ENCODE results near the gene SOX11. TPM values are rescaled to one million over a fixed set of nuclear protein-coding genes. Genes with fewer than 3 reads are reported as not detected.

The SOX11 gene
- polyA plus RNA-seq, 1 donor, result 39.0 TPM

DNA sequence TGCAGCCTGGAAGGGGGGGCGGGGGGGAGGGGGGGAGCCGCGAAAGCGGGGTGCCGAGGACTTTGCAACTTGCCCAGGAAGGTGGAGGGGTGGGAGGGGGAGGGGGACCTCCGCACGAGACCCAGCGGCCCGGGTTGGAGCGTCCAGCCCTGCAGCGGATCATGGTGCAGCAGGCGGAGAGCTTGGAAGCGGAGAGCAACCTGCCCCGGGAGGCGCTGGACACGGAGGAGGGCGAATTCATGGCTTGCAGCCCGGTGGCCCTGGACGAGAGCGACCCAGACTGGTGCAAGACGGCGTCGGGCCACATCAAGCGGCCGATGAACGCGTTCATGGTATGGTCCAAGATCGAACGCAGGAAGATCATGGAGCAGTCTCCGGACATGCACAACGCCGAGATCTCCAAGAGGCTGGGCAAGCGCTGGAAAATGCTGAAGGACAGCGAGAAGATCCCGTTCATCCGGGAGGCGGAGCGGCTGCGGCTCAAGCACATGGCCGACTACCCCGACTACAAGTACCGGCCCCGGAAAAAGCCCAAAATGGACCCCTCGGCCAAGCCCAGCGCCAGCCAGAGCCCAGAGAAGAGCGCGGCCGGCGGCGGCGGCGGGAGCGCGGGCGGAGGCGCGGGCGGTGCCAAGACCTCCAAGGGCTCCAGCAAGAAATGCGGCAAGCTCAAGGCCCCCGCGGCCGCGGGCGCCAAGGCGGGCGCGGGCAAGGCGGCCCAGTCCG, 540 bp downstream of the SOX11 start:
- peak; percentile 64 for DNase-seq

DNA sequence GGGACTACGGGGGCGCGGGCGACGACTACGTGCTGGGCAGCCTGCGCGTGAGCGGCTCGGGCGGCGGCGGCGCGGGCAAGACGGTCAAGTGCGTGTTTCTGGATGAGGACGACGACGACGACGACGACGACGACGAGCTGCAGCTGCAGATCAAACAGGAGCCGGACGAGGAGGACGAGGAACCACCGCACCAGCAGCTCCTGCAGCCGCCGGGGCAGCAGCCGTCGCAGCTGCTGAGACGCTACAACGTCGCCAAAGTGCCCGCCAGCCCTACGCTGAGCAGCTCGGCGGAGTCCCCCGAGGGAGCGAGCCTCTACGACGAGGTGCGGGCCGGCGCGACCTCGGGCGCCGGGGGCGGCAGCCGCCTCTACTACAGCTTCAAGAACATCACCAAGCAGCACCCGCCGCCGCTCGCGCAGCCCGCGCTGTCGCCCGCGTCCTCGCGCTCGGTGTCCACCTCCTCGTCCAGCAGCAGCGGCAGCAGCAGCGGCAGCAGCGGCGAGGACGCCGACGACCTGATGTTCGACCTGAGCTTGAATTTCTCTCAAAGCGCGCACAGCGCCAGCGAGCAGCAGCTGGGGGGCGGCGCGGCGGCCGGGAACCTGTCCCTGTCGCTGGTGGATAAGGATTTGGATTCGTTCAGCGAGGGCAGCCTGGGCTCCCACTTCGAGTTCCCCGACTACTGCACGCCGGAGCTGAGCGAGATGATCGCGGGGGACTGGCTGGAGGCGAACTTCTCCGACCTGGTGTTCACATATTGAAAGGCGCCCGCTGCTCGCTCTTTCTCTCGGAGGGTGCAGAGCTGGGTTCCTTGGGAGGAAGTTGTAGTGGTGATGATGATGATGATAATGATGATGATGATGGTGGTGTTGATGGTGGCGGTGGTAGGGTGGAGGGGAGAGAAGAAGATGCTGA, 1.4 kb downstream of the SOX11 start:
- DNase-seq, result peak; percentile 59

DNA sequence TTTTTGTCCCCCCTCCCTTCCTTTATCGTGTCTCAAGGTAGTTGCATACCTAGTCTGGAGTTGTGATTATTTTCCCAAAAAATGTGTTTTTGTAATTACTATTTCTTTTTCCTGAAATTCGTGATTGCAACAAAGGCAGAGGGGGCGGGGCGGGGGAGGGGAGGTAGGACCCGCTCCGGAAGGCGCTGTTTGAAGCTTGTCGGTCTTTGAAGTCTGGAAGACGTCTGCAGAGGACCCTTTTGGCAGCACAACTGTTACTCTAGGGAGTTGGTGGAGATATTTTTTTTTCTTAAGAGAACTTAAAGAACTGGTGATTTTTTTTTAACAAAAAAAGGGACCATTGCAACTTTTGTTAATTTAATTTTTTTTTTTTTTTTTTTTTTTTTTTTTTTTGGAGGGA, 2.1 kb downstream of the SOX11 start:
- DNase-seq, result peak; percentile 35

DNA sequence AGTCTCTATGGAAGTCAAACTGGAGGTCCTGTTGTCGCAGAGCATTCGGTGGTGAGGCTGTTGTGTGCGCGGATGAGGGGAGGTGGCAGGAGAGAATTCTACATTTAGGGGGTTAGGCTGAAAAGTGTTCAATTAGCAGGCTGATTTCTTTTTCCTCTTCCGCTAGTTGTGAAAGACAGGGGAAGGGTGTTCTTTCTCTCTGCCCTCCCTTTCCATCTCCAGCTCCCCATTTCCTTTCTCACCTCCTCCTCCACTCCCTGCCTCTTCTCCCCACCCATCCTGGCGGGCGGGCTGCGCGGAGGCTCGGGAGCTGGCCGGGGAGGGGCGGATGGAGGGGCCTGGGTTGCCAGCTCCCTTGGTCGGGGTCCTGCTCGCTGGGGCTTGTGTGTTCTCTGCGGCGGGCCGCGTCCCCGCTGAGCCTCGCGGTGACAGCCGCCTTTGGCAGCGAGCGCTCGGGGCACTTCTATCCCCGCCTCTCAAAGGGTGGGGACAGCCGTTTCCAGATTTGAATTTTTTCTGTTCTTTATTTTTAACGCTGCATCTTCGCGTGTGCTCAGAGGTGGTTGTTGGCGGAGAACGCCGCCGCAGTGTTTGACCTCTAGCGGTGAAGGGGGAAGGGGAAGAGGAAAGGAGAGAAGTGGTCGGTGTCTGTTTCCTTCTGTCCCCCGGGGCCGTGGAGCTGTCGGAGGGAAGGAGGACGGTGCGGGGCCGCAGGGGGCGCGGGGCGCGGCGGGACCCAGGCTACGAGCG, 3.6 kb downstream of the SOX11 start:
- peak; percentile 52 for DNase-seq

DNA sequence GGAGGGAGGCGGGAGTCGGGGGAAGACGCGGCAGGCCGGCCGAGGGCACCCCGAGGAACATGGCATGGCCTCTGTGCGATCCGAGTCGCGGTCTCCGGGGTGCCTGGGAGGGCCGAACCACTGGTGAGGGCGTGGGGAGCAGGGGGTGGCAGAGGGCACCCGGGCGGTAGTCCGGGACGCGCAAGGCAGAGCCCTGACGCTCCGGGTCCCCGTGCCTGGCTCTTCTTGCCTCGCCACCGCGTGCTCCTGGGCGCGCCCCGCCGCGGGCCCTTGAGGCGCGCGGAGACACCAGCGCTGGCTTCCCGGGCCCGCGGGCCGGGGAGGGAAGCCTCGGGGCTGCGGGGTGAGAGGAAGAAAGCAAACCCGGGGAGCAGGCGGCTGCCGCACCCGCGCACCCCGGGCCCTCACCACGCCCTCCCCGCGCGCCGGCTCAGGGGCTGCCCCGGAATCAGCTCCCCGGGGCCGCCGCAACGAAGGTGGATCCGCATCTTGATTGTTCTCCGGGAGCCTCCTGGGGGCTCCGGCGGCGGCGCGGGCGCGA, 4.3 kb downstream of the SOX11 start:
- DNase-seq, result peak; percentile 52

DNA sequence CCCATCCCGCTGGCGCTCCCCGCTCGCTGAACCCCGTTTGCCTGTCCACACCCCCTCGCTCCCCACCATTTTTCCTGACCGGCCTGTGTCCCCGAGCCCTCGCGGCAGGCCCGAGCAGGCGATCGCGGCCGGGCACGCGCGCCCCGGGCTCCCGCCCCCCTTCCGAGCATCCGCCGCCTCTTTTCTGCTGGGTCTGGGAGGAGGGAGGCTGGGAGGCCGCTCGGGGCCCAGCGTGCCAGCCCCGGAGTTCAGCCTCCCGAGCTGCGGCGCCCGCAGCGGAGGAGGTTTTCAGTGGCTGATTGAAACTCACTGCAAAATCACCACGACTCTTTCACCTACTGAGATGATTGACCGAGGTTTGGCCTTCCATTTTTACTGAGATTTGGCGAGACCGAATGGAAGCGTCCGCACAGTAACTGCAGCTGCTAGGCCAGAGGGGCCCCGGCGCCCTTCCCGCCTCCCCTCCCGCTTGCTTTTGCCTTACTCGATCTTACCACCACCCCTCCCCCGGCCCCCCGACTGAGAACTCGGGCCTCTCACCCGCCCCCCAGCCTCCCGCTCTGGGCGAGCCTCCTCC, 4.8 kb downstream of the SOX11 start:
- peak; percentile 81 for DNase-seq

DNA sequence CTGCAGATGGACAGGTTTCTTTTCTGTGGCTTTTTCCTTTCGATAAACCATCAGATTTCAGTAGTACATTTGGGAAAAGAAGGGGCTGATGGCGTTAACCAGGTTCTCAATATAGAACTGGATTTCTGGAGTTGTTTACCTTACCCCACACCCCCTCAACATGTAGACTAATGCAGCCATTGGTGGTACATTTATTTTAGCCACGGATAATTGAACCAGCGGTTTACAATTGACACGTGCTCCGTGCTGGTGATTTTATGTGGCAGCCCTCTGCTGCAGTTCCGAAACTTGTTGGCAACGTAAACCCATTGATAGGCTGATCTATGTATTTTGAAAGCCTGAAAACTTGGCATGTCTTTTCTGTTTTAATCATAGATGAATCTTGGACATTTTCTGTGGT, 5.4 kb downstream of the SOX11 start:
- peak; percentile 8 for DNase-seq

DNA sequence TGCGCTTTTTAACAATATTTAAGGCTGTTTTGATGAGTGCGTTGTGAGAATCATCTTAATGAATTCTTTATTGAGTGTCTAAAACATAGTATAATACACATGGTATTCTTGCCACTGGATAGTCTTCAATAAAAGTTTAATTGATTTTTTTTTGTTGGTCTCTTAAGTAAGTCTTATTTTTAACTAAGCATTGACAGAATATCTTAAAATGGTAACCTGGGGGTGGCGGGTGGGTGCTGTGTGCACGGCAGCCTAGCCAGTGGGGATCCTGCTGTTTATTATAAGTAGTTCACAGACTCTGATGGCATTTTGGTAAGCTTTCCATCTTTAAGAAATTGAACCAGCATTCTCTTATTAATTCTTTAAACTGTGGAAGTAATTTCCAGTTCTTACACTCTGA, 6.0 kb downstream of the SOX11 start:
- no peak for DNase-seq

DNA sequence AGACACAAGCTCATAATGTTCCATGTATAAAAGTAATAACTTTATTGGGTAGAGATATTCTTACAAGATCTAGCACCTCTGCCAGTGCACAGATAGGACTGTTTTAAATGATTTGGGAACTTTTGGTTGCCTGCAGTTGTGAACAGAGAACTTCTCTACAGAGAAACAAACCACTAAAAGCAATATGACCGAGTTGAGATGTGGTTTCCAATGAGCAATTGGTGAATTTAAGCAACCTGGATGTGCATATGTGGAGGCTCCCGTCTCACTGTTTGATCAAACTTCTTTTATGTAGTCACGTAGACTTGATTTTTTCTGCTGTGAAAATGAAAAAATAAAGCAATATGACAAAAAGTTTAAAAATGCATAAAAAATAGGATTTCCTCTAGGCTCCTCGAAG, 7.8 kb downstream of the SOX11 start:
- DNase-seq, result no peak

DNA sequence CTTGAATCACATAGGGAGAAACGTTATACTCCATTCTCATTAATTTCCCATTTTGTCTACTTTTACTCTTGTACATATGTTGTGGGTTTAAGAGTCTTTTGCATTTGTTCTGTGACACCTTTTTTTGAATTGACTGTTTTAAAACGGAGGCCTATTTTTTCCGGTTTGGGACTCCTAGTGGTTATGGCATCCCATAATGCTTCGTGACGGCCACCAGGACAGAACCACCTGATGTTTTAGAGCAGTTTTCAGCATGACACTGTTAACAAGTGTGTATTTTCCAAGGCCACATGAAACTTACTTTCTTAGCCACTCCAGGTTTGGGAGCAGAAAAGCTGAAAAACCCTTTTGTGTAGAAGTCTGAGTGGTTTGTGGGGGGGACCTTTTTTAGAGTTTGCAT, 8.4 kb downstream of the SOX11 start:
- no peak for DNase-seq

DNA sequence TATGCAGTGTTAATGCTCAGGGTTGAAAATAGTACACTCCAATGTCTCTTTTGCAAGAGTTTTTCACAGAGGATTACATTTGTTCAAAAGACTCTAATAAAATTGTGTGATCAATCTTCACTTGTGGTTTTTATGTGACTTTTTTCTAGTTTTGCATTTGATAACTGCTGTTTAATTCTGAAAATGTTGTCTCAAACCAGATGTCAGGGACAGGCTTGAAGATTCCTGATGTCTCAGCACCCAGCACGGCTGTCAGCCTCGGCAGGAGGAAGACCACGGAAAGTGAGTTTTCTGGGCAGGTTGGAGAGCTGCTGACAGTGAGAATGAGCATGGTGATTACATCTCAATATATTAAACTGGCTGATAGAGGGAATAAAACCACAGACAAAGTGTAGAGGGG, 9.1 kb downstream of the SOX11 start:
- no peak for DNase-seq

DNA sequence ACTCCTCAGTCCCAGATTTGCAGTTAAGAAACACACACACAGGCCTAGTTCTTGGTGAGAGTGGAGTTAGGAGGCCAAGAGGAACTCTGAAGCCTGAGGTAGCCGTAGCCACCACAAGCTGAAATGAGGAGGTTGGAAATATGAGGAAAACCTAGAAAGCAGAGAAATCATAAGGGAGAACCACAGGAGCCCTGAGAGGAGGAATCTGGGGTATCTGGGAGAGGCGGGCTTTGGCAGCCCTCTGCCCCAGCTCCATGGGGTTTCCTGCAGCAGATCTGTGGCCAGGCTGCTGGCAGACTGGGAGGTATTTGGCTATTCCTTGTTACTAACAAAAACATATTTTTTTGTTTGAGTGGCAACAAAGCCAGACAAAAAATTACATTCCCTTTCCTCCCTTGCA, 11.0 kb downstream of the SOX11 start:
- no peak for DNase-seq

DNA sequence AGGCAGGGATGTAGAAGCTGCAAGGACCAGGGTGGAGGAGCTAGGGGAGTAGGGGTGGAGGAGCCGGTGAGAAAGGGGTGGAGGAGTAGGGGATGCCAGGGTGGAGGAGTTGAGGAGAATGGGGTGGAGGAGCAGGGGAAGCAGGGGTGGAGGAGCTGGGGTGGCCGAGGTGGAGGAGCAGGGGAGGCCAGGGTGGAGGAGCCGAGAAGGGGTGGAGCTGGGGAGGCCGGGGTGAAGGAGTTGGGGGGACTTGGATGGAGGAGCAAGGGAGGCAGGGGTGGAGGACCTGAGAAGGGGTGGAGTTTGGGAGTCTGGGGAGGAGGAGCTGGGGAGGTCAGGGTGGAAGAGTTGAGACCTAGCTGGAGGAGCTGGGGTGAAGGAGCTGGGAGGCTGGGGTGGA, 13.3 kb downstream of the SOX11 start:
- no peak for DNase-seq

DNA sequence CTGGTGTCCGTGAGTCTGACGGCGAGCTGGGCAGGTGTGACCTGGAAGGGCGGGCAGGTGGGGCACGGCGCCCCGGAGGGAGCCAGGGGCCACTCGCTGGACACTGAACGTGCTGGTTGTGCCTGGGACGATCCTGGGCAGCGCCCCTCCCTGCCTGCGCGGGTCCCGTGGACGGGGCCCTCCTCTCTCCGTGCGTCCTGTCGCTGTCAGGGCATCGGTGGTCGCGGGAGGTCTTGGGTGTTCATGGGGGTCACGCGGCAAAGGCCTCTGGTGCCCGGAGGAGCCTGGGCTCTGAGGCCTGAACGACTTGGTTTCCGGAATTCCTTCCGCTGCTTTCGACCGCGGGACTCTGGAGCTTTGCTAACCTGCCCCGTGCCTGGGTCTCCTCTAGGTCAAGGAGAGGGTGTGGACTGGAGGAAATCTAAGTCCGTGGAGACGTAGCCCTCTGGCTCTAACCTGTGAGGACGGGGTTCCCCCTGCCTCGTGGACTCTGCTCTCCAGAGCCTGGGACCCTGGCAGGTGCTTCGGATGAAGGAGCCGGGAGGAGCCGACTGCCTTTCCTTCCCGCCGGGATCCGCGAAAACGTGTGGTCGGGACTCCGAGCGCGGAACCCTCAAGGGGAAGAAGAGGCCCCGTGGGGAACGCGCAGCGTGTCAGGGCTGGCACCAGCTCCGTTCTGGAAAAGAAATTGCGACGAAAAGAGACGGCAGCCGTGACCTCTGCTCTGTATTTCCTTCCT, 14.7 kb downstream of the SOX11 start:
- DNase-seq, result no peak

DNA sequence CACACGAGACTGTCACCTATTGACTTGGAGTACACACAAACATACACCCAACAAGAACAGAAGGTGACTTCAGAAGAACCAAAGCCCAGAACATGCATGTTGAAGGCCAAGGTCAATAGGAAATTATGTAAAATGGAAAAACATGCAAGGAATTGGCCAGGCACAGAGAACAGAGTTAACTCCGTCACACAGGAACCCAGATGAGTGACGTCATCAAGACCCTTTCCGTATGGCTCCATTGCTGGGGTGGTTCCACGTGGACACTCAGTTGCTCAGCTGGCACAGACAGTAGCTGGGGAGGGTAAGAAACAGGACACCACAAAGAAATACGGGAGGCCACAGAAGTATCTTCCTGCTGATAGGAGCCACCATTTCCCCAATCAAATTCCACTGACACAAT, 18.4 kb downstream of the SOX11 start:
- no peak for DNase-seq

DNA sequence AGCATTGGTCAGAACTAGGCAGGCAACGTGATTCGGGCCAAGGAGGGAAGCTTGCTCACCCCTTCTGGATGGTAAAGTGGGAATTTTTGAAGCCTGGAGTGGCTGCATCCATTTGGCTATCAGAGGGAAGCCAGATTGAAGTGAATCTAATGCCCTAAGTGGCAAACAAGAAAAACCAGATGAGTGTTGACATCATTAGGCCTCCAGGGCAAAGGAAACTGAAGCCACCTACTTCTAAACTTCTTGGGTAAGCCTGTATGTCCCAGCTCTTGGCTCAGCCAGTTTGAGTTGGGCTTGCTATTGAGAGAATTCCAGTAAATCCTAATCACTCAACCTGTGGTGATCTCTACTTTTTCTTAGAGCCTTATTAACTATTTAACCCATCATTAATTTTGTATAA, 20.9 kb downstream of the SOX11 start:
- DNase-seq, result no peak

DNA sequence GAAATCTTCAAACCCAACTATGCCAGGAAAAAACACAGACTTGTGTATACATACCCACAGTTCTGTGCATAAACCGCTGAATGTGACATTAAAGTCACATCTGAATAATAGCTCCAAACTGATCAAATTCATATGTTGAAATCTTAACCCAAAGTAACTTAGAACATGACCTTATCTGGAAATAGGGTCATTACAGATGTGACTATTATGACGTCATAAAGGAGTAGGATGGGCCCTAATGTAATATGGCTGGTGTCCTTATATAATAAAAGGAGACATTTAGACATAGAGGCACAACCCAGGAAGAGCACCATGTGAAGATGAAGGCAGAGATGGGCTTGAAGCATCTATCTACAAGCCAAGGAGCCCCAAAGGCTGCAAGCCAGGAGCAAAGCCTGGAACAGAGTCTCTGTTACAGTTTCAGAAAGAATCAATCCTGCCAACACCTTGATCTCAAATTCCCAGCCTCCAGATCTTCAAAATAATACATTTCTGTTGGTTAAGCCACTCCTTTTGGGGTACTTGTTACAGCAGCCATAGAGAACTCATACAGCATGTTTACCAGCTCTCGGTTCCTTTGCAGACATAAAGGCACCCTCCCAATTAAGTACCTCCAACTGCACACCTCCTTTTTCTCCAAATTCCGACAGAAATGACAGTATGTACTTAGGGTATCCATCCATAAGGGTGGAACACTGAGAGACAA, 27.6 kb downstream of the SOX11 start:
- no peak for DNase-seq

DNA sequence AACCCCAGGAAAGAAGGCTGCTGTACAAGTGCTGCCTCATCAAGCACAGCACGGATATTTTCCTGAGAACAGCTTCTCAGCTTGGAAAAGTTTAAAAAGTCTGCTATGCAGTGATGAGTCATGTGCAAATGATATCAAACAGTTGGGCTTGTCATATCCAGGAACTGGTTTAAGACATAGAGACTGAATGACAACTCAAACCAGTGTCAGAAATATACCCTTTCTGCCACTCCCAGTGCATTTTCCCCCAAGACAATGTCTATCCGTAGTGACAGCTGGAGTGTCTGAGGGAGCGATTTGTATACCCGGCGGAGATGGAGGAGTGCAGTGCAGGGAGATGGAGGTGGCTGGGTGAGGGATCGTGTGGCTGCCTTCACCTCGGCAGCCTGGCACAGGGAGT, 28.2 kb downstream of the SOX11 start:
- DNase-seq, result no peak

DNA sequence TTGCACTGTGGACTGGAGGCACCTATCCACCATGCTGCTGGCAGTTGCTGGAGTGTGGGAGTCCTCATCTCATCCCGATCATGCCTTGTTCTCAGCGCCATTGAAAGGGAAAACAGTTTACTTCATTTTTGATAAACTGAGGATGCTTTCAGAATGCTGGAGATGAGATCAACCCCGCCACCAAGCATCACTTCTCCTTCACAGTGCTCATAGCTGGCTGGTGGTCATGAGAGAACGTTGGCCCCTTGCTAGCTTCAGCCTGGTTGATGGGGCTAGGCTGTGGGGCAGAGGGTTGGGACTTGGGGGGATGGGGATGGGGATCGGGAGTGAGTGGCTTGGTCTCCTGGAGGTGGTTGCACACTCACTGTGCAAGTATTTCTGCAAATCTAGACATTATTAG, 30.1 kb downstream of the SOX11 start:
- DNase-seq, result no peak

DNA sequence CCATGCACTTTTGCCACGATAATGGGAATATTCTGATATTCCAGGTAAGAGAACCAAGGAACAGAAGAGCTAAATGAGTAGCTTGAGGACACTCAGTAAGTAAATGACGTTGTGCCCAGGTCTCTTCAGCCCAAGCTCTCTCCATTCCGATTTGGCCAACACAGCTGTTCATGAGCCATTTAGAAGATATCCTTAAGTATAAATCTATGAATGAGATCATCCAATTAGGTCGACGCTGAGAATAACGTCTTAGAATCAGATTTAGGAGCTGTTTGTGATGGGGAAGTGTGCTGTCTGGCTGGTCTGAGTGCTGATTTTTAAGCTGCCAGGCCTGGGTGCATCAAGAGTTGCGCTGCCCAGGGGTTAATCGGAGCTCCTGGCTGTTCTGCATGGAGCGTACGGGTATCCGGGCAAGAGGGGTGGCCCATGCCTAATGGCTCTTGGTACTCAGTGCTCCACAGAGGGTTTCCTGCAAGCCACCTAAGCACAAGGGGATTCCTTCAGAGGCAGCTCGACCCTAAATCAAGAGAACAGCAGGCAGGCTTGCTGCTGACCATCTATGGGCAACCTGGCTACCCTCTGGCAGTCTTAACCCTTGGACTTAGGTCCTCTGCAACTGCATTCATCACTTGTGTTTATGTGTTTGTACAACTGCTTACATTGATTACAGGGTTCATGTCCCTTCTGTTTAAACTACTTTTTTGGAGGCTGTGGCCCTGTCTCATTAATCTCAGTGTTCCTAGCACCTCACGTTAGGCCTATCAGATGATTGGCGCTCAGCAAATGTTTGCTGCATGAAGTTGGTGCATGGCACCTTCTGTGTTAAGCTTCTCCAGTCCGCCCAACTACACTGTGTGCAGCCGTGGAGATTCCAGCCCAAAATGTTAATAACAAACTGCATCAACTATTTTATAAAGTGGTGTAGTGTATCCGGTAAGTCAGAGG, 31.9 kb downstream of the SOX11 start:
- no peak for DNase-seq

Data from hindlimb muscle (tissue), 1 donor.